OCI-LY1 (cell line): ENCODE results near the gene PPP1R17.

Experiments used
- H2AFZ ChIP-seq: fragments of 200-600 bp; sonication (generic), shearing (Covaris generic); 2 replicates; pipeline ENCODE4 v1.6.0; 2014; ENCODE audit warnings: antibody characterized with exemption, mild to moderate bottlenecking, low read length
- H3F3A ChIP-seq: fragments of 200-600 bp; sonication (generic), shearing (Covaris generic); 2 replicates; pipeline ENCODE4 v1.6.0; 2014; ENCODE audit warnings: mild to moderate bottlenecking, antibody characterized with exemption, low read length, moderate library complexity; ENCODE audit not compliant: insufficient read depth
- H3K27ac ChIP-seq: fragments of 200-600 bp; sonication (generic); 2 replicates; pipeline ENCODE4 v1.5.1; 2014; ENCODE audit warnings: low read length, mixed run types, mild to moderate bottlenecking, low read depth; ENCODE audit not compliant: poor library complexity, severe bottlenecking
- H3K27me3 ChIP-seq: fragments of 200-600 bp; sonication (generic); 2 replicates; pipeline ENCODE4 v1.6.0; 2014; ENCODE audit warnings: antibody characterized with exemption, mild to moderate bottlenecking, low read length, moderate library complexity; ENCODE audit not compliant: insufficient read depth
- H3K36me3 ChIP-seq: fragments of 200-600 bp; sonication (generic); 2 replicates; pipeline ENCODE4 v1.6.1; 2014; ENCODE audit warnings: mild to moderate bottlenecking, antibody characterized with exemption, low read length, moderate library complexity, mixed read lengths; ENCODE audit not compliant: insufficient read depth
- H3K4me1 ChIP-seq: fragments of 200-600 bp; sonication (generic); 2 replicates; pipeline ENCODE4 v1.5.1; 2014; ENCODE audit warnings: mild to moderate bottlenecking, low read length, moderate library complexity; ENCODE audit not compliant: insufficient read depth, severe bottlenecking
- H3K4me2 ChIP-seq: fragments of 200-600 bp; sonication (generic), shearing (Covaris generic); 2 replicates; pipeline ENCODE4 v1.6.1; 2014; ENCODE audit warnings: low read length
- H3K4me3 ChIP-seq: fragments of 200-600 bp; sonication (generic); 2 replicates; pipeline ENCODE4 v1.5.1; 2014; ENCODE audit warnings: low read length, low read depth, mild to moderate bottlenecking, mixed read lengths; ENCODE audit not compliant: poor library complexity, severe bottlenecking
- H3K79me2 ChIP-seq: fragments of 200-600 bp; shearing (Covaris generic); 2 replicates; pipeline ENCODE4 v1.6.1; 2016; ENCODE audit warnings: mixed run types, low read length, mixed read lengths; ENCODE audit not compliant: insufficient read depth
- H3K9ac ChIP-seq: fragments of 200-600 bp; sonication (generic), shearing (Covaris generic); 2 replicates; pipeline ENCODE4 v1.6.1; 2014; ENCODE audit warnings: mild to moderate bottlenecking, low read length, mixed read lengths
- H3K9me2 ChIP-seq: fragments of 200-600 bp; sonication (generic), shearing (Covaris generic); 2 replicates; pipeline ENCODE4 v1.6.1; 2014; ENCODE audit warnings: low read depth, mild to moderate bottlenecking, low read length, mixed read lengths
- H3K9me3 ChIP-seq: fragments of 200-600 bp; shearing (Covaris generic); 2 replicates; pipeline ENCODE4 v1.6.1; 2014; ENCODE audit warnings: low read length, mixed read lengths
- H4K20me1 ChIP-seq: fragments of 200-600 bp; sonication (generic), shearing (Covaris generic); 2 replicates; pipeline ENCODE4 v1.6.0; 2016; ENCODE audit warnings: mild to moderate bottlenecking, low read length; ENCODE audit not compliant: insufficient read depth
- CTCF ChIP-seq: fragments of 200-600 bp; sonication (generic), shearing (Covaris generic); IDR thresholded peaks from 2 replicates; pipeline ENCODE4 v1.5.1; 2017; ENCODE audit warnings: mild to moderate bottlenecking, antibody characterized with exemption, low read length, moderate library complexity, mixed read lengths
- EZH2 ChIP-seq: fragments of 200-600 bp; sonication (generic), shearing (Covaris generic); IDR thresholded peaks from 2 replicates; pipeline ENCODE4 v1.8.0; 2017; ENCODE audit warnings: borderline replicate concordance, mixed run types, mild to moderate bottlenecking, antibody characterized with exemption, low read length, moderate library complexity, mixed read lengths

PPP1R17 gene

GRCh38 chr7:31751726-31752125 lies 64.7 kb downstream of the PPP1R17 start:
- no peak overlapping the region for H3K4me3 ChIP-seq
- no peaks in the 10 kb centered on the region for H3K36me3 ChIP-seq
- H3F3A ChIP-seq, result no peaks in the 10 kb centered on the region
- no peak overlapping the region for H3K27ac ChIP-seq
- H3K79me2 ChIP-seq, result no peaks in the 10 kb centered on the region
- H3K4me2 ChIP-seq, result no peak overlapping the region
- H3K27me3 ChIP-seq, result no peaks in the 10 kb centered on the region
- TF ChIP-seq EZH2 (no peak), CTCF (no peak)
- no peaks in the 10 kb centered on the region for H3K9me3 ChIP-seq
- no peaks in the 10 kb centered on the region for H3K9me2 ChIP-seq
- no peak overlapping the region for H3K9ac ChIP-seq
- no peaks in the 10 kb centered on the region for H3K4me1 ChIP-seq
- no peak overlapping the region for H2AFZ ChIP-seq
- H4K20me1 ChIP-seq, result no peaks in the 10 kb centered on the region
